Measurements from ENCODE around the gene TBXAS1. TPM values are rescaled to one million over a fixed set of nuclear protein-coding genes. Genes with fewer than 3 reads are reported as not detected.

Gene TBXAS1
- total and polyA plus RNA-seq, 3 experiments from 2014 or later, result 1.7 to 2.9 (median 2.1) TPM

DNA sequence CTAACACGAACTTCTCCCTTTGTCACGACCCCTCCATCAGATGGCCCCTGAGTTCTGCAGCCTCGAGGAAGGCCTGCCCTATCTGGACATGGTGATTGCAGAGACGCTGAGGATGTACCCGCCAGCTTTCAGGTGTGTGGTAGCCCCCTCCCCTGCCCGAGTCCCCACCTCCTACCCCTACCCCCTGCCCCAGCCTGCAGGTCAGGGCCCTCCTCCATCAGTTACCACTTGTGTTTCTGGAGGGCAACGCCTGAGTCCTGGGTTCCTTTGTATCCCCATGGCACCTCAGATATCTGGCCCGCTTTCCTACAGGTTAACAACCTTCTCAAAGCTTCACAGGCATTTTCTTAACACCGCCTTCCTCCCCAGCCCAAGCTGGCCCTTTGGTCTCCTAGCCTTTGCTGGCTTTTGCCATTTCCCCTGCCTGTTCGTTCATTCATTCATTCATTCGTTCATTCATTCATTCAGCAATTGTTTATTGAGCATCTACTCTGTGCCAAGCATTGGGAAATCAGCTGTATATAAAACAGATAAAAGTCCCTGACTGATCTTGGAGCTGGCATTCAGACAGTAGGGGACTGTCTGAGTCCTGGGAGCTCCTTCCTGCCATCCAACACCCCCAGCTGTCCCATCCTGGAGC lies 178.1 kb downstream of the TBXAS1 start:
- H3K36me3 Mint-ChIP-seq, result peaks cover 0 to 3% (median 0%) of the 10 kb centered on the region in 3 donors
- Histone ChIP-seq H3K27ac (ENCODE audit: low read depth, low read length) (no peak overlapping the region), H3K4me3 (ENCODE audit: low read length) (no peak overlapping the region), H3K4me1 (ENCODE audit: insufficient read depth, low read length) (no peaks in the 10 kb centered on the region), H3K9me3 (ENCODE audit: low read length) (no peaks in the 10 kb centered on the region), H3K27me3 (ENCODE audit: insufficient read depth, low read length, poor library complexity, severe bottlenecking) (no peaks in the 10 kb centered on the region), H3K36me3 (ENCODE audit: insufficient read depth, low read length) (no peaks in the 10 kb centered on the region)
- H3K4me1 Mint-ChIP-seq, result no peaks in the 10 kb centered on the region
- H3K4me3 Mint-ChIP-seq, result no peak overlapping the region
- no peak overlapping the region for H3K27ac Mint-ChIP-seq
- H3K27me3 Mint-ChIP-seq, result peaks cover 0 to 2% of the 10 kb centered on the region in 2 donors
- POLR2A ChIA-PET, result no interaction called here
- no peak for DNase-seq
- CTCF ChIA-PET, result interaction anchor here (1.0 to 2.1 kb wide), 3 partner anchors 361 to 507 kb away, joined by 3 to 7 read pairs (median 3); no protein-coding TSS in a partner anchor
- no peaks in the 10 kb centered on the region for H3K9me3 Mint-ChIP-seq

DNA sequence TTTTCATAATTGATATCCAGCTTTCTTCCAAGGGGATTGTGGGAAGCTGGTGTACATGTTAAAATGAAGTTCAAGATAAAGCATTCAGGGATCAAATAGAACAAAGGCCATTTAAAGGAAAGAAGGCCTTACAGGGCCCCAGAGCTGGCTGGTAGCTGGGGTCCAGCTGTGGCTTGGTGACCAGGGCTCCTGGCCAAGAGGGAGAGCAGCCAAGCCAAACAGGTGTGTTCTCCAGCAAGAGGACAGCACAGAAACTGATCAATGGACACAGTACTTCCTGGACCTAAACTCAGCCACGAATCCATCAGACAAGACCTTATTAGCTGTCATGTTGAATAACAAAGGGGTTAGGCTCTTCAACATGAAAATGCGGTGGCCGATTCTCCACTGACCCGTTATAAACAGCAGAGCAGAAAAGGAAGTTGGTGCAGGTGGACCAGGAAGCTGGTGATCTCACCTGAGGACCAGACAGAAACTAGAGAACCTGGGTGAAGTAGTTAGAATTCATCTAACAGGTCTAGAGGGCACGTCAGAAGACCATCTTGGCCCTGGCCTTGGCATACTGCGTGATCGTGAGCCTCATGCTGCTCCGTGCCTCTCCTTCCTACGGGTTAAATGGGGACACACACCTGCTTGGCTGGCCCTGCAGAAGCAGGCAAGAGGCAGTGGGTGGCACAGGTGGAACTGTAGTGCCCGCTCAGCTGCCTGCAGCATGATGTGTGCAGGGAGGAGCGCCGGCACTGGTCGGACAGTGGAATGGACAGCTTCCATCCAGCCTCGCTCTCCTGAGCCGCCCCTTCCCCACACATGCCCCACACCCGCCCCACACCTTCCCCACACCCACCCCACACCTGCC lies 179.9 kb downstream of the TBXAS1 start:
- H3K27ac Mint-ChIP-seq, result no peak overlapping the region
- no peaks in the 10 kb centered on the region for H3K9me3 Mint-ChIP-seq
- no peak overlapping the region for H3K27ac ChIP-seq (ENCODE audit: low read depth, low read length)
- H3K9me3 ChIP-seq (ENCODE audit: low read length), result no peaks in the 10 kb centered on the region
- CTCF ChIA-PET, result interaction anchor here (1.6 kb wide), 1 partner anchor 364 kb away, joined by 4 read pairs; no protein-coding TSS in a partner anchor
- DNase-seq, result no peak
- no peak overlapping the region for H3K4me3 Mint-ChIP-seq
- no peaks in the 10 kb centered on the region for H3K4me1 Mint-ChIP-seq
- H3K4me1 ChIP-seq (ENCODE audit: insufficient read depth, low read length), result no peaks in the 10 kb centered on the region
- POLR2A ChIA-PET, result no interaction called here
- H3K36me3 ChIP-seq (ENCODE audit: insufficient read depth, low read length), result no peaks in the 10 kb centered on the region
- no peaks in the 10 kb centered on the region for H3K27me3 ChIP-seq (ENCODE audit: insufficient read depth, low read length, poor library complexity, severe bottlenecking)
- H3K36me3 Mint-ChIP-seq, result peaks cover 0 to 3% (median 1%) of the 10 kb centered on the region in 3 donors
- peaks cover 0 to 2% of the 10 kb centered on the region in 2 donors for H3K27me3 Mint-ChIP-seq
- no peak overlapping the region for H3K4me3 ChIP-seq (ENCODE audit: low read length)

DNA sequence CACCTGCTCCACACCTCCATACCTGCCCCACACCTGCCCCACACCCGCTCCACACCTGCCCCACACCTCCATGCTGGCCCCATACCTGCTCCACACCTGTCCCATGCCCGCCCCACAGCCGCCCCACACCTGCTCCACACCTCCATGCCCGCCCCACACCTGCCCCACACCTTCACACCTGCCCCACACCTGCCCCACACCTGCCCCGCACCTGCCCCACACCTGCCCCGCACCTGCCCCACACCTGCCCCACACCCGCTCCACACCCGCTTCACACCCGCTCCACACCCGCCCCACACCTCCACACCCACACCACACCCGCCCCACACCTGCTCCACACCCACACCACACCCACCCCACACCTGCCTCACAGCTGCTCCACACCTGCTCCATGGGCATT lies 180.7 kb downstream of the TBXAS1 start:
- Histone ChIP-seq H3K27me3 (ENCODE audit: insufficient read depth, low read length, poor library complexity, severe bottlenecking) (no peaks in the 10 kb centered on the region), H3K4me3 (ENCODE audit: low read length) (no peak overlapping the region), H3K9me3 (ENCODE audit: low read length) (no peaks in the 10 kb centered on the region), H3K27ac (ENCODE audit: low read depth, low read length) (no peak overlapping the region), H3K36me3 (ENCODE audit: insufficient read depth, low read length) (no peaks in the 10 kb centered on the region), H3K4me1 (ENCODE audit: insufficient read depth, low read length) (no peaks in the 10 kb centered on the region)
- Mint-ChIP-seq H3K36me3 (peaks cover 0 to 3% (median 1%) of the 10 kb centered on the region in 3 donors), H3K27ac (no peak overlapping the region), H3K4me1 (no peaks in the 10 kb centered on the region), H3K9me3 (no peaks in the 10 kb centered on the region), H3K27me3 (peaks cover 0 to 2% of the 10 kb centered on the region in 2 donors), H3K4me3 (no peak overlapping the region)
- DNase-seq, result no peak
- ChIA-PET CTCF (interaction anchor here (1.6 kb wide), 1 partner anchor 364 kb away, joined by 4 read pairs; no protein-coding TSS in a partner anchor), POLR2A (no interaction called here)

DNA sequence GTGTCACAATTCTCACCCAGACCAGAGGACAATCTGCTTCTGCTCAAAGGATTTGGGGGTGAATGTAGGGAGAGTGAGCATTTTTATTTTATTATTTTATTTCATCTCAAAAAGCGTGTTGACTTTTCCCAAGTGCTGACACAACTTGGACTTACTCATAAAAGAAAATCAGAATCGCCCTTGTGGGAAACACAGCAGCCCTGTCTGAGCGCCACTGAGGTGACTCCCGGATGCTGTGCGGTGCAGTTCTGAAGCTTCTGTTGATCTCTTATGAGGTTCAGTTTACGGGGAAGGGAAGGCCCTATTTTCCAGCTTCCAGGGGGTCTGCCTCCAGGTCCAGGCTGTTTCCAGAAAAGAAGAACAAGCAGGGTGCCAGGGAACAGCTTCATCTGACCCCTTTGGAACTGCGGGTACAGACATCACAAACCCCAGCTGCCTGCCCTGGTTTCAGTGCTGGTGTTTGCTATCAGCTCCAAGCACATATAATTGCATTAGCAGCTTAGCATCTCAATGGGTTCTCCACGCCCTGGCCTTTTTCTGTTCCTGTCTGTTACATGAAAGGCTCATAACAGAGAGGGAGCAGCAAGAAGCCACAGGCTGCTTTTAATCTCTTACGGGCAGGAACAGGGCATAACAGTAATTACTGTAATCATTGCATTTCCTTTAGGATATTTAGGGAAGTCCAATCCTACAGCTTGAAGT lies 181.3 kb downstream of the TBXAS1 start:
- Mint-ChIP-seq H3K27me3 (peaks cover 0 to 2% of the 10 kb centered on the region in 2 donors), H3K36me3 (peaks cover 0 to 3% (median 1%) of the 10 kb centered on the region in 3 donors), H3K9me3 (no peaks in the 10 kb centered on the region), H3K4me3 (no peak overlapping the region), H3K4me1 (no peaks in the 10 kb centered on the region), H3K27ac (no peak overlapping the region)
- no peaks in the 10 kb centered on the region for H3K36me3 ChIP-seq (ENCODE audit: insufficient read depth, low read length)
- no peaks in the 10 kb centered on the region for H3K4me1 ChIP-seq (ENCODE audit: insufficient read depth, low read length)
- no peak for DNase-seq
- H3K4me3 ChIP-seq (ENCODE audit: low read length), result no peak overlapping the region
- no peak overlapping the region for H3K27ac ChIP-seq (ENCODE audit: low read depth, low read length)
- POLR2A ChIA-PET, result interaction anchor here (0.6 kb wide), 1 partner anchor 165 kb away, joined by 3 read pairs; no protein-coding TSS in a partner anchor
- H3K9me3 ChIP-seq (ENCODE audit: low read length), result no peaks in the 10 kb centered on the region
- CTCF ChIA-PET, result no interaction called here
- H3K27me3 ChIP-seq (ENCODE audit: insufficient read depth, low read length, poor library complexity, severe bottlenecking), result no peaks in the 10 kb centered on the region

DNA sequence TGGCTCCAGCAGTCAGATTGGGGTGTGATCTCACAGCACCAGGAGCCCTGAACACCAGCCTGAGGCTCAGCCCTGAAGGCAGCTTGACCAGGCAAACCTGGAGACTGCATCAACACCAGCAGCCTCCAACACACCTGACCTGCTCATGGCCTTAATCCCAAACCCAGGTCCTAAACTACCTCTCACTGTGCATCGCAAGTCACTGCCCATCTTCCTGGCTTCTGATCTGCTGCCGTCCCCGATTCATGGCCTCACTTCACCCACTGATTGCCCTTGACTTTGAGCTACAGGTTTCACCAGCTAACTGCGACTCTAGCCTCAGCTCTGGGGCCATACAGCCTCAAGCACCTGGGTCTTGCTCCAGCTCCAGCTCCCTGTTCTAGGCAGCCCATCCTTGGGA lies 184.6 kb downstream of the TBXAS1 start:
- no peaks in the 10 kb centered on the region for H3K4me1 ChIP-seq (ENCODE audit: insufficient read depth, low read length)
- no peak for DNase-seq
- ChIA-PET CTCF (interaction anchor here (1.3 kb wide), 1 partner anchor 11 kb away, joined by 3 read pairs; no protein-coding TSS in a partner anchor), POLR2A (interaction anchor here (0.5 to 0.7 kb wide), 2 partner anchors 174 to 199 kb away, joined by 3 read pairs; no protein-coding TSS in a partner anchor)
- Mint-ChIP-seq H3K27me3 (no peaks in the 10 kb centered on the region), H3K36me3 (peaks cover 0 to 3% (median 1%) of the 10 kb centered on the region in 3 donors), H3K4me1 (no peaks in the 10 kb centered on the region), H3K9me3 (no peaks in the 10 kb centered on the region), H3K27ac (no peak overlapping the region), H3K4me3 (no peak overlapping the region)
- no peaks in the 10 kb centered on the region for H3K36me3 ChIP-seq (ENCODE audit: insufficient read depth, low read length)
- H3K9me3 ChIP-seq (ENCODE audit: low read length), result no peaks in the 10 kb centered on the region
- no peaks in the 10 kb centered on the region for H3K27me3 ChIP-seq (ENCODE audit: insufficient read depth, low read length, poor library complexity, severe bottlenecking)
- no peak overlapping the region for H3K27ac ChIP-seq (ENCODE audit: low read depth, low read length)
- no peak overlapping the region for H3K4me3 ChIP-seq (ENCODE audit: low read length)

DNA sequence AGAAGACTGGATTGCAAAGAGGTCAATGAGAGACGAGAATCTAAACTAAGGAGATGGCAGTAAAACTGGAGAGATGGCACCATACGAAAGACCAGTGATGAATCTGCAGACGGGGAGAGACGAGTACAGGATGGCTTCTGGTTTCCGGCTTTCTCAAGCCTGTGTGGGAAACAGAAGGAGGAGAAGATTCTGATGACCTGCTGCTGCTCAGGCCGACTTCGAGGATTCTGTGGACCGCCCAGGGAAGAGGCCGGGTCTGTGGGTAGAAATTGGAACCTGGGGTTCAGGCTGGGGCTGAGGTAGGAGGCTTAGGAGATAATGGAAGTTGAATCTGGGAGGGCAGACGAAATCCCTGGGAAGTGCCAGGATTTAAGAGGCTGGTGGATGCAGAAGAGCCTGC lies 185.1 kb downstream of the TBXAS1 start:
- POLR2A ChIA-PET, result interaction anchor here (0.5 kb wide), 1 partner anchor 174 kb away, joined by 3 read pairs; no protein-coding TSS in a partner anchor
- Histone ChIP-seq H3K36me3 (ENCODE audit: insufficient read depth, low read length) (no peaks in the 10 kb centered on the region), H3K4me1 (ENCODE audit: insufficient read depth, low read length) (no peaks in the 10 kb centered on the region), H3K27me3 (ENCODE audit: insufficient read depth, low read length, poor library complexity, severe bottlenecking) (no peaks in the 10 kb centered on the region), H3K27ac (ENCODE audit: low read depth, low read length) (no peak overlapping the region), H3K4me3 (ENCODE audit: low read length) (no peak overlapping the region), H3K9me3 (ENCODE audit: low read length) (no peaks in the 10 kb centered on the region)
- no peak overlapping the region for H3K27ac Mint-ChIP-seq
- no peaks in the 10 kb centered on the region for H3K27me3 Mint-ChIP-seq
- H3K9me3 Mint-ChIP-seq, result no peaks in the 10 kb centered on the region
- H3K36me3 Mint-ChIP-seq, result peaks cover 0 to 3% (median 1%) of the 10 kb centered on the region in 3 donors
- H3K4me3 Mint-ChIP-seq, result no peak overlapping the region
- CTCF ChIA-PET, result interaction anchor here (1.3 kb wide), 1 partner anchor 11 kb away, joined by 3 read pairs; no protein-coding TSS in a partner anchor
- no peaks in the 10 kb centered on the region for H3K4me1 Mint-ChIP-seq
- no peak for DNase-seq

DNA sequence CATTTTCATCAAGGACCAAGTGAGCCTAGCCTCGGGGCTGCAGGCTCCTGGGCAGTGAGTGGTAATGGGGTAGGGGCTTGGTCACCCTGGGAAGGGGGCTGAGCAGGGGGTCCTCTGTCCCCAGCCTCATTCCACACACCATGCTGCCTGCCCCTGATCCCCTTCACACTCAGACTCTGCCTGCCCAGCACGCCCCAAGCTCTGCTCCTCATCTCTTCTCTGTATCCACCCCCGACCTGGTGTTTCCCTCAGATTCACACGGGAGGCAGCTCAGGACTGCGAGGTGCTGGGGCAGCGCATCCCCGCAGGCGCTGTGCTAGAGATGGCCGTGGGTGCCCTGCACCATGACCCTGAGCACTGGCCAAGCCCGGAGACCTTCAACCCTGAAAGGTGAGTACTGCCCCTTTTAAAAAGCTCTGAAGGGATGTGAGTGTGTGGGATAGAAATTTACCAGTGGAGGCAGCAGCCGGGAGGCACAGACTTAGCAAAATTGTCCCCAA lies 186.5 kb downstream of the TBXAS1 start:
- H3K36me3 Mint-ChIP-seq, result peaks cover 0 to 3% (median 1%) of the 10 kb centered on the region in 3 donors
- no peak overlapping the region for H3K27ac ChIP-seq (ENCODE audit: low read depth, low read length)
- CTCF ChIA-PET, result no interaction called here
- no peaks in the 10 kb centered on the region for H3K4me1 ChIP-seq (ENCODE audit: insufficient read depth, low read length)
- no peaks in the 10 kb centered on the region for H3K27me3 ChIP-seq (ENCODE audit: insufficient read depth, low read length, poor library complexity, severe bottlenecking)
- H3K4me1 Mint-ChIP-seq, result no peaks in the 10 kb centered on the region
- H3K4me3 Mint-ChIP-seq, result no peak overlapping the region
- no peak overlapping the region for H3K27ac Mint-ChIP-seq
- H3K27me3 Mint-ChIP-seq, result no peaks in the 10 kb centered on the region
- no peaks in the 10 kb centered on the region for H3K9me3 Mint-ChIP-seq
- POLR2A ChIA-PET, result no interaction called here
- H3K4me3 ChIP-seq (ENCODE audit: low read length), result no peak overlapping the region
- no peaks in the 10 kb centered on the region for H3K36me3 ChIP-seq (ENCODE audit: insufficient read depth, low read length)
- no peaks in the 10 kb centered on the region for H3K9me3 ChIP-seq (ENCODE audit: low read length)
- no peak for DNase-seq
